Stimulated activated memory B cell treated with anti-CD40 and anti-IgM and Interleukin-4, amounts not matched to agents 10 μg/mL and 1 μg/mL and 100 μg/mL, for 72 hours (primary cell): ENCODE measurements around the gene RAB10.
"Not testable (repeated sequence)": the region's sequence is repeated elsewhere in the genome, so short reads cannot be mapped to it uniquely, and the experiment has no call there.

Experiments
- ATAC-seq: fragments of 150-1000 bp; cut with Tn5 transposase; 2 replicates; pipeline ENCODE4 v1.10.0; 2021
- H3K27ac Mint-ChIP-seq: one replicate; pipeline ENCODE4 v1.8.0; 2022; ENCODE audit warnings: mild to moderate bottlenecking, mixed read lengths
- H3K27me3 Mint-ChIP-seq: one replicate; pipeline ENCODE4 v1.8.0; 2022; ENCODE audit warnings: mixed read lengths
- H3K36me3 Mint-ChIP-seq: one replicate; pipeline ENCODE4 v1.8.0; 2022; ENCODE audit warnings: mixed read lengths
- H3K4me1 Mint-ChIP-seq: one replicate; pipeline ENCODE4 v1.8.0; 2022; ENCODE audit warnings: mixed read lengths
- H3K4me3 Mint-ChIP-seq: one replicate; pipeline ENCODE4 v1.8.0; 2022; ENCODE audit warnings: mild to moderate bottlenecking, moderate library complexity, mixed read lengths
- H3K9me3 Mint-ChIP-seq: one replicate; pipeline ENCODE4 v1.8.0; 2022; ENCODE audit warnings: mixed read lengths

RAB10 gene

DNA sequence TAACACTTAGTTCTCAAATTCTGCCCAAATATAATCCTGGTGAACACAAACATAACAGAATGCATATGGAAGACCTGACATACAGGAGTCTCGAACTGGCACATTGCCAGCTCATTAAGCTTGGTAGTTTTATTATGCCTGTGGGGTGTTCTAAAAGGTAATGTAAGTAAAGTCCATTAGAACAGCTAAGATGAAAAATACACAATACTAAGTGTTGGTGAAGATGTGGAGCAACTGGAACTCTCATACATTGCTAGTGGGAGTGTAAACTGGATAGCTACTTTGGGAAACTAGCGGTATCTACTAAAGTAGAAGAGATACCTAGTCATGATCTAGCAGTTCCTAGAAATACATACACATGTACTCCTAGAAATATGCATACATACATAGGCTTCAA is 24.3 kb upstream of the RAB10 start:
- Mint-ChIP-seq H3K4me1 (no peaks in the 10 kb centered on the region), H3K27me3 (no peaks in the 10 kb centered on the region), H3K27ac (no peak overlapping the region), H3K9me3 (peaks cover 4% of the 10 kb centered on the region), H3K4me3 (no peak overlapping the region), H3K36me3 (no peaks in the 10 kb centered on the region)
- ATAC-seq = no peak

GRCh38 chr2:26010943-26011342 is 22.9 kb upstream of the RAB10 start:
- no peak overlapping the region for H3K27ac Mint-ChIP-seq

DNA sequence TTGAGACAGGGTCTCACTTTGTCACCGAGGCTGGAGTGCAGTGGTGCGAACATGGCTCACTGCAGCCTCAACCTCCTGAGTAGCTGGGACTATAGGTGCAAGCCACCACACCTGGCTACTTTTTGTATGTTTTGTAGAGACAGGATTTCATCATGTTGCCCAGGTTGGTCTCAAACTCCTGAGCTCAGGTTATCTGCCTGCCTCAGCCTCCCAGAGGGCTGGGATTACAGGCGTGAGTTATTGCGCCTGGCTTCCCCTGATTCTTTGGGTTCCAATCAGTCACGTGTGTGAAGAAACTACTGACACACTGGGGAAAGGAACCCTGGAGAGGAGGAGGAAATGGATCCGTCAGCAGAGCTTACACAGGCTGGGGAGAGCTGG is 22.3 kb upstream of the RAB10 start:
- Mint-ChIP-seq H3K4me3 (no peak overlapping the region), H3K9me3 (peaks cover 4% of the 10 kb centered on the region), H3K36me3 (no peaks in the 10 kb centered on the region), H3K4me1 (no peaks in the 10 kb centered on the region), H3K27me3 (no peaks in the 10 kb centered on the region), H3K27ac (no peak overlapping the region)
- no peak for ATAC-seq

More at GRCh38 chr2:26010943-26011342, 22.9 kb upstream of the RAB10 start:
- H3K4me1 Mint-ChIP-seq = no peaks in the 10 kb centered on the region
- no peak for ATAC-seq
- H3K27me3 Mint-ChIP-seq = no peaks in the 10 kb centered on the region
- no peaks in the 10 kb centered on the region for H3K36me3 Mint-ChIP-seq
- peaks cover 4% of the 10 kb centered on the region for H3K9me3 Mint-ChIP-seq
- H3K4me3 Mint-ChIP-seq = no peak overlapping the region

- no peaks in the 10 kb centered on the region for H3K4me1 Mint-ChIP-seq
- no peak for ATAC-seq
- H3K9me3 Mint-ChIP-seq = peaks cover 4% of the 10 kb centered on the region
- no peak overlapping the region for H3K4me3 Mint-ChIP-seq
- no peaks in the 10 kb centered on the region for H3K36me3 Mint-ChIP-seq
- no peak overlapping the region for H3K27ac Mint-ChIP-seq
- H3K27me3 Mint-ChIP-seq = no peaks in the 10 kb centered on the region
Measured at GRCh38 chr2:26011990-26012856, 21.7 kb upstream of the RAB10 start.

GRCh38 chr2:26013668-26014067 is 20.2 kb upstream of the RAB10 start:
- Mint-ChIP-seq H3K36me3 (no peaks in the 10 kb centered on the region), H3K9me3 (peaks cover 4% of the 10 kb centered on the region), H3K4me1 (peaks cover under 1% of the 10 kb centered on the region), H3K27ac (no peak overlapping the region), H3K4me3 (no peak overlapping the region), H3K27me3 (no peaks in the 10 kb centered on the region)
- ATAC-seq = no peak

DNA sequence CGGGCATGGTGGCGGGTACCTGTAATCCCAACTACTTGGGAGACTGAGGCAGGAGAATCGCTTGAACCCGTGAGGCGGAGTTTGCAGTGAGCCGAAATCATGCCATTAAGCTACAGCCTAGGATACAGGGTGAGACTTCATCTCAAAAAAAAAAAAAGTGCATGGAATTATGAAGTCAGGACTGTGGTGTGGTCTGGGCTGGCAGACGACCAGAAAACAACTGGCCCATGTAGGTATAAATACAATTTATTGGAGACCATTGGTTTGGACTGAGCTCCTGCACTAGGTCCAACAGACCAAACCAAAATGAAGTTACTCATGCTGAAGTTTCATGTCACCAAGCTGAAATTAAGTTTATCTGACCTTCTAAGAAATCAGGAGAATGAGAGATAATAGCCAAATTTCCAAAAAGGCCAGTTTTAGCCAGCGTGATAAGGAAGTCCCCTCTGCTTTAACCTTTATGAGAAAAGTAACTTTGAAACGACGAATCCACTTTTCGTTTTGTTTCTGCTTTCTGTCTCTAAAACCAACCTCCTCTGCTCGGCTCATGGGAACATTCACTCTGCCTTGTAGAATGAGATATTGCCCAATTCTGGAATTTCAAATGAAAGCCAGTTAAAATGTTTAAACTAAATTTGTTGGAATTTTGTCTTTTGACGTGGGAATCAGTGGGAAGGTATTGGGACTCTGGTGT is 17.7 kb upstream of the RAB10 start:
- Mint-ChIP-seq H3K4me3 (no peak overlapping the region), H3K27ac (no peak overlapping the region), H3K9me3 (no peaks in the 10 kb centered on the region), H3K27me3 (no peaks in the 10 kb centered on the region), H3K36me3 (no peaks in the 10 kb centered on the region), H3K4me1 (peaks cover 6% of the 10 kb centered on the region)
- ATAC-seq = no peak

DNA sequence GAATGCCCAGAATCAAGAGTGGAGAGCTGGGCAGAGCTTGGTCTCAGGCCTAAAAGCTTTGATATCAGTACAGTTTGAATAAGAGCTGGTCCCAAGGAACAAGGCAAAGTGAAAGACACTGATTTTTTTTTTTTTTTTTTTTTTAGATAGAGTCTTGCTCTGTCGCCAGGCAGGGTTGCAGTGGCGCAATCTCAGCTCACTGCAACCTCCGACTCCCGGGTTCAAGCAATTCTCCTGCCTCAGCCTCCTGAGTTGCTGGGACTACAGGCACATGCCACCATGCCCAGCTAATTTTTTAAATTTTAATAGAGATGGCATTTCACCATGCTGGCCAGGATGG is 17.2 kb upstream of the RAB10 start:
- not testable (repeated sequence) for H3K27me3 Mint-ChIP-seq, H3K4me1 Mint-ChIP-seq, H3K27ac Mint-ChIP-seq, ATAC-seq, H3K4me3 Mint-ChIP-seq, H3K9me3 Mint-ChIP-seq, H3K36me3 Mint-ChIP-seq

GRCh38 chr2:26017464-26018183 is 16.3 kb upstream of the RAB10 start:
- no peak for ATAC-seq
- Mint-ChIP-seq H3K4me1 (peaks cover 6% of the 10 kb centered on the region), H3K27ac (no peak overlapping the region), H3K4me3 (no peak overlapping the region), H3K36me3 (no peaks in the 10 kb centered on the region), H3K27me3 (no peaks in the 10 kb centered on the region), H3K9me3 (no peaks in the 10 kb centered on the region)

GRCh38 chr2:26018184-26019055 is 15.5 kb upstream of the RAB10 start:
- H3K4me3 Mint-ChIP-seq = no peak overlapping the region
- ATAC-seq = peak; percentile 69
- H3K4me1 Mint-ChIP-seq = peaks cover 6% of the 10 kb centered on the region
- H3K27me3 Mint-ChIP-seq = no peaks in the 10 kb centered on the region
- H3K36me3 Mint-ChIP-seq = no peaks in the 10 kb centered on the region
- no peak overlapping the region for H3K27ac Mint-ChIP-seq
- no peaks in the 10 kb centered on the region for H3K9me3 Mint-ChIP-seq

GRCh38 chr2:26020231-26020640 is 13.6 kb upstream of the RAB10 start:
- H3K27ac Mint-ChIP-seq = no peak overlapping the region
- H3K27me3 Mint-ChIP-seq = peaks cover 4% of the 10 kb centered on the region
- ATAC-seq = peak; percentile 66
- no peaks in the 10 kb centered on the region for H3K9me3 Mint-ChIP-seq
- H3K4me3 Mint-ChIP-seq = no peak overlapping the region
- peaks cover 6% of the 10 kb centered on the region for H3K4me1 Mint-ChIP-seq
- no peaks in the 10 kb centered on the region for H3K36me3 Mint-ChIP-seq

GRCh38 chr2:26024260-26024659 is 9.6 kb upstream of the RAB10 start:
- ATAC-seq = no peak
- Mint-ChIP-seq H3K4me1 (no peaks in the 10 kb centered on the region), H3K27me3 (peaks cover 6% of the 10 kb centered on the region), H3K9me3 (no peaks in the 10 kb centered on the region), H3K36me3 (no peaks in the 10 kb centered on the region), H3K4me3 (no peak overlapping the region), H3K27ac (no peak overlapping the region)

GRCh38 chr2:26025509-26025908 is 8.4 kb upstream of the RAB10 start:
- H3K4me1 Mint-ChIP-seq = no peaks in the 10 kb centered on the region
- H3K36me3 Mint-ChIP-seq = no peaks in the 10 kb centered on the region
- no peak overlapping the region for H3K27ac Mint-ChIP-seq
- H3K4me3 Mint-ChIP-seq = no peak overlapping the region
- H3K27me3 Mint-ChIP-seq = peaks cover 6% of the 10 kb centered on the region
- no peaks in the 10 kb centered on the region for H3K9me3 Mint-ChIP-seq
- no peak for ATAC-seq

GRCh38 chr2:26028083-26028482 is 5.8 kb upstream of the RAB10 start:
- H3K36me3 Mint-ChIP-seq, H3K27ac Mint-ChIP-seq, H3K9me3 Mint-ChIP-seq, H3K4me3 Mint-ChIP-seq, H3K27me3 Mint-ChIP-seq, ATAC-seq: not testable (repeated sequence)
- H3K4me1 Mint-ChIP-seq = peaks cover 11% of the 10 kb centered on the region

GRCh38 chr2:26032586-26033269 is 1.2 kb upstream of the RAB10 start:
- Mint-ChIP-seq H3K4me1 (peaks cover 37% of the 10 kb centered on the region), H3K4me3 (peak overlapping the region; percentile 92), H3K27ac (peak overlapping the region; percentile 84)
- peak; percentile 21 for ATAC-seq
- H3K9me3 Mint-ChIP-seq, H3K27me3 Mint-ChIP-seq, H3K36me3 Mint-ChIP-seq: not testable (repeated sequence)
